Amniotic stem cell (primary cell): Measurements from ENCODE around the gene TGFBR3L.

Experiments used
- DNase-seq: peaks from one replicate; lab custom pipeline; 2025; lab: John Stamatoyannopoulos, UW

Gene TGFBR3L

GRCh38 chr19:7904074-7905020, 10.3 kb upstream of the TGFBR3L start:
- no peak for DNase-seq

GRCh38 chr19:7905268-7905667, 9.4 kb upstream of the TGFBR3L start:
- DNase-seq: no peak

GRCh38 chr19:7905859-7906258, 8.8 kb upstream of the TGFBR3L start:
- no peak for DNase-seq

- no peak for DNase-seq
These were observed 7.5 kb upstream of the TGFBR3L start for GRCh38 chr19:7907122-7907521.

GRCh38 chr19:7907544-7907943, 7.1 kb upstream of the TGFBR3L start:
- no peak for DNase-seq

DNA sequence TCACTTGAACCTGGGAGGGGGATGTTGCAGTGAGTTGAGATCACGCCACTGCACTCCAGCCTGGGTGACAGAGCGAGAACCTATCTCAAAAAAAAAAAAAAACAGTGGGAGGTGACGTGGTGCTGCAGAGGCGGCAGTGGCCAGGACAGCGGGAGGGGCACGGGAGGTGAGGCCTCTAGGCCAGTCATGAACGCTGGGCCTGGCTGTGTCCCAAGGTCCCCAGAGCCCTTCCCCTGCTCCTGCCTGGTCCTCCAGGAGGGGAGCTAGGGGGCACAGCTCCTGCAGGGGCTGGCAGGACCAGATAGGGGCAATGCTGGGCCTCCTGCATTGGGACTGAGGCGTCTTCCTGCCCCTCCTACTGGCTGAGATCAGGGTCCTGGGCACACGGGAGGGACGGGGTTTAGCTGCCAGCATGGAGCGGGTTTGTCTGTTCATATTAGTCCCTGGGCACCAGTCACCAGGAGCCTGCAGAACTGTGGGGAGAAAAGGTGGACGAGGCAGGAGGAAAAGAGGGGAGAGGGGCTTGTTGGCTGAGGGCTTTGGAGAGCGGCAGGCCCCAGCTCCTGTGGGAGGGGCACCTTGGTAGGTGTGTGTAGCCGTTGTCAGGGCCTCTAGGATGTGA, 6.4 kb upstream of the TGFBR3L start:
- DNase-seq: no peak

GRCh38 chr19:7908742-7909461, 5.7 kb upstream of the TGFBR3L start:
- no peak for DNase-seq

GRCh38 chr19:7909471-7910067, 5.1 kb upstream of the TGFBR3L start:
- DNase-seq: no peak

GRCh38 chr19:7910321-7911161, 4.1 kb upstream of the TGFBR3L start:
- DNase-seq: no peak

- no peak for DNase-seq
These were observed 3.0 kb upstream of the TGFBR3L start for GRCh38 chr19:7911508-7912143.

GRCh38 chr19:7912144-7912696, 2.4 kb upstream of the TGFBR3L start:
- no peak for DNase-seq

GRCh38 chr19:7912697-7913564, 1.7 kb upstream of the TGFBR3L start:
- DNase-seq: no peak

DNA sequence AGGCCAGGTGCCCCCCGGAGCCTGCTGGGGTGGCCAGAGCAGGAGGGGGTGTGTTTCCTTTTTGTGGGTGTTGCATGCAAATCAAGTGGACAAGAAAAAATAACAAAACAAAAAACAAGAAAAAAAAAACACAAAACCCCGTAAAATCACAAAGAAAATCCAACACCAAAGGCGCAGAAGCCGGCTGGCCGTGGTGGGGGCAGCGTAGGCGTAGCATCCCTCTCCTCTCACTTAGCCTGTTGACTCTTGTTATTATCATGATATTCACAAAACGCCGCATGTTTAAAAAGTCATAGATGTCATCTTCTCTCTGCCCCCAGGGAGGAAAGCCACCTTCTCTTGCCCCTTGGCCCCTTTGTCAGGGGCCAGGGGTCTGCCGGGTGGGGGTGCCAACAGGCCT, 978 bp upstream of the TGFBR3L start:
- DNase-seq: no peak

DNA sequence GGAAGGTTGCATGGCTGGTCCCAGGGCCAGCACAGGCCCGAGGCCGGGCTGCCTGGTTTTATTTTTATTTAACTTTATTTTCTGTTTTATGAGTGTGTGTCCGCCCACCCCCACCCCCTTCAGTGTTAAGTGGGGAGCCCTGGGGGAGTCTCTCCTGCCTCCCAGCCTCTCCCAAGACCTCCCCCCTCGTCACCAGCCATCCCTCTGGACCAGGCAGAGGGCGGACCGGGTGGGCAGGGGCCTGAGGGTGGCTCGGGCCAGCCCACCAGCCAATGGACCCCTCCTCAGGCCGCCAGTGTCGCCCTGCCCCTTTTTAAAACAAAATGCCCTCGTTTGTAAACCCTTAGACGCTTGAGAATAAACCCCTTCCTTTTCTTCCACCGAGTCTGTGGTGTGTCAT, 531 bp upstream of the TGFBR3L start:
- DNase-seq: no peak

DNA sequence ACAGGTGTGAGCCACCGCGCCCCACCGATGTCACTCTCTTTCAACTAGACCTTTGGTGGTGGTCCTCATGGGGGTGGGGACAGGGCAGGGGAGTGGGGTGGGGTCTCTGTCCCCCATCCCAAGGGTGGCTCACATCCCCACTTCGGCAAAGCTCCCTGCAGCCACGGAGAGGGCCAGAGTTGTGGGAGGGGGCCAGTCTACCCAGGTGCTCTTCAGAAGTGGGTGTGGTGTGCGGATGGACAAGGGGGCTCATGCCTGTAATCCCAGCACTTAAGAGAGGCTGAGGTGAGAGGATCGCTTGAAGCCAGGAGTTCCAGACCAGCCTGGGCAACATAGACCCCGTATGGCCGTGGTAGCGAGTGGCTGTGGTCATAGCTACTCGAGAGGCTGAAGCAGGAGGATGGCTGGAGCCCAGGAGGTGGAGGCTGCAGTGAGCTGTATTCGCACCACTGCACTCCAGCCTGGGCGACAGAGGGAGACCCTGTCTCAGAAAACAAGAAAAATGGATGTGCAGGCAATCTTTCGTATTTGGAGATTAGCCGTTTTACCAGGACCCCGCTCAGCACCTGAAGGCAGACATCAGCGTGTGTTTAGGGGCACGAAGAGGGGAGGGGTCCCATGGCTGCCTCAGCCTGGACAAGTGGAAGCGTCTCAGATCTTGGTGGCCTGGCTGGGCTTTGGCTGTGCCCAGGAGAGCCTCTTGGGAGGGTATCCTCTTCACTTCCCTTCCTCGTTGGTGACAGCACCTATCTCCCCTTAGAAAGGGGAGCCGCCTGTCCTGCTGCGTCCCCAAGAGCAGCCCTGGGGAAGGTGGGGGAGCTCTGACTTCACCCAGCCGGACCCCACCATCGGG, 846 bp downstream of the TGFBR3L start:
- no peak for DNase-seq

DNA sequence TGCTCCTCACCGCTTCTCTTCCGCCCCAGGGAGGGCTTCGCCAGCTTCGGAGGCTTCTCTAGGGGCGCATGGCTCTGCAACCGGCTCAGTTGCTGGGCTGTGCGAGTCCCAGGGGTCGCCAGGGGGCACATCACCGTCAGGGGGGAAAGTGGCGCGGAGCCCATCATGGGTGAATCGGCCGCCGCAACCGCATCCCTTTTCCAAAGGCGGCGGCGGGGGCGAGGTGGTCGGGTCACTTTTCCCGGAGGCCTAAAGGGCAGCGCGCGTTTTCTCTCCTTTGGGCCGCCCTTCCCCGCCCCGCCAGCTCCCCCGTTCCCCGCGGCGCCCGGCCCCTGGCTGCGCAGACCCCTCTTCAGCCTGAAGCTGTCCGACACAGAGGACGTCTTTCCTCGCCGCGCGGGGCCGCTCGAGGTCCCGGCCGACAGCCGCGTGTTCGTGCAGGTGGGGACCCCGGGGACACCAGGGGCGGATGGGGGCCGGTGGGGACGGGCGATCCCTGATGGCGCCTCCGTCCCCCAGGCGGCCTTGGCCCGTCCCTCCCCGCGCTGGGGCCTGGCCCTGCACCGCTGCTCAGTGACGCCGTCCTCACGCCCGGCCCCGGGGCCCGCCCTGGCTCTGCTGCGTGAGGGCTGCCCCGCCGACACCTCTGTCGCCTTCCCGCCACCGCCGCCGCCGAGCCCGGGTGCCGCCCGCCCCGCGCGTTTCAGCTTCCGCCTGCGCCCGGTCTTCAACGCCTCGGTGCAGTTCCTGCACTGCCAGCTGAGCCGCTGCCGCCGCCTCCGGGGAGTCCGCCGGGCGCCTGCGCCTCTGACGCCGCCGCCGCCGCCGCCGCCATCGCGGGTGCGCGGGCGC, 1.7 kb downstream of the TGFBR3L start:
- DNase-seq: no peak

GRCh38 chr19:7916955-7917266, 2.3 kb downstream of the TGFBR3L start:
- DNase-seq: no peak
